Endodermal cell (in vitro differentiated cells): ENCODE measurements around the gene ARHGAP22. TPM values are rescaled to one million over a fixed set of nuclear protein-coding genes. Genes with fewer than 3 reads are reported as not detected.

Source experiments
- DNase-seq: peaks from one replicate; pipeline ENCODE4 v3.0.0-alpha.2; 2017
- H3K27ac ChIP-seq: 2 replicates; pipeline ENCODE4 v1.5.1; 2013; ENCODE audit warnings: mild to moderate bottlenecking, low read depth, low read length, moderate library complexity
- H3K27me3 ChIP-seq: 2 replicates; pipeline ENCODE4 v1.6.1; 2013; ENCODE audit warnings: mild to moderate bottlenecking, low read length, moderate library complexity; ENCODE audit not compliant: insufficient read depth, control insufficient read depth, poor library complexity, severe bottlenecking
- H3K36me3 ChIP-seq: 2 replicates; pipeline ENCODE4 v1.7.0; 2013; ENCODE audit warnings: mild to moderate bottlenecking, low read length, moderate library complexity; ENCODE audit not compliant: control insufficient read depth, insufficient read depth
- H3K4me1 ChIP-seq: one replicate; pipeline ENCODE4 v1.7.0; 2013; ENCODE audit warnings: low read length; ENCODE audit not compliant: control insufficient read depth, insufficient read depth
- H3K4me3 ChIP-seq: 2 replicates; pipeline ENCODE4 v1.5.1; 2013; ENCODE audit warnings: mild to moderate bottlenecking, low read length, moderate library complexity
- H3K9ac ChIP-seq: 2 replicates; pipeline ENCODE4 v1.6.1; 2013; ENCODE audit warnings: mild to moderate bottlenecking, low read length, moderate library complexity; ENCODE audit not compliant: poor library complexity, severe bottlenecking; ENCODE audit errors: extremely low read depth
- H3K9me3 ChIP-seq: 2 replicates; pipeline ENCODE4 v1.6.1; 2013; ENCODE audit warnings: mild to moderate bottlenecking, low read length, moderate library complexity; ENCODE audit not compliant: control insufficient read depth
- H3K27ac Mint-ChIP-seq: 2 replicates; pipeline ENCODE4 v1.8.0; 2020; ENCODE audit warnings: mixed read lengths
- H3K27me3 Mint-ChIP-seq: 2 replicates; pipeline ENCODE4 v1.8.0; 2021; ENCODE audit warnings: mild to moderate bottlenecking, mixed read lengths; ENCODE audit not compliant: insufficient read depth
- H3K36me3 Mint-ChIP-seq: 2 replicates; pipeline ENCODE4 v1.8.0; 2020; ENCODE audit warnings: low read depth, mixed read lengths
- H3K4me1 Mint-ChIP-seq: 2 replicates; pipeline ENCODE4 v1.8.0; 2020; ENCODE audit warnings: mixed read lengths
- H3K4me3 Mint-ChIP-seq: 2 replicates; pipeline ENCODE4 v1.8.0; 2020; ENCODE audit warnings: mild to moderate bottlenecking, moderate library complexity, mixed read lengths
- H3K9me3 Mint-ChIP-seq: 2 replicates; pipeline ENCODE4 v1.8.0; 2020; ENCODE audit warnings: mild to moderate bottlenecking, mixed read lengths
- WGBS, 2 experiments: methylation state at CpG; one replicate each; pipeline versions ENCODE4 v1.1.5 to v1.1.7; 2013; ENCODE audit warnings: missing lambda C conversion rate in 2 of 2, mixed read lengths in 1 of 2; ENCODE audit not compliant: insufficient coverage in 1 of 2, insufficient read length in 1 of 2; 5-methylcytosine and 5-hydroxymethylcytosine counted together
- total RNA-seq, 2 donors: library from RNA; stranded (reverse); fragmentation: NEBNext Ultra II Directional in 1 of 2; extraction: Animal tissue kit (Norgen Biotek cat#: 25700) in 1 of 2; gene quantifications; 2 replicates in 1 of 2; 3 replicates in 1 of 2; pipeline ENCODE4 v1.2.1, GENCODE V29; 2021
- TF ChIP-seq, protein P1 (sequence below): fragments of 200-600 bp; sonication (generic); conservative IDR thresholded peaks from 2 replicates; pipeline ENCODE4 v1.5.0; 2021; ENCODE audit warnings: antibody characterized with exemption, mild to moderate bottlenecking

Gene ARHGAP22
- total RNA-seq, 2 donors from 2014 or later = 10.3 to 14.1 TPM

GRCh38 chr10:48439581-48440041 is 165.3 kb downstream of the ARHGAP22 start:
- Mint-ChIP-seq H3K27me3 (peaks cover 15% of the 10 kb centered on the region), H3K4me1 (peaks cover 36% of the 10 kb centered on the region), H3K9me3 (no peaks in the 10 kb centered on the region), H3K27ac (no peak overlapping the region), H3K36me3 (peaks cover 20% of the 10 kb centered on the region), H3K4me3 (no peak overlapping the region)
- TF ChIP-seq, protein P1, sequence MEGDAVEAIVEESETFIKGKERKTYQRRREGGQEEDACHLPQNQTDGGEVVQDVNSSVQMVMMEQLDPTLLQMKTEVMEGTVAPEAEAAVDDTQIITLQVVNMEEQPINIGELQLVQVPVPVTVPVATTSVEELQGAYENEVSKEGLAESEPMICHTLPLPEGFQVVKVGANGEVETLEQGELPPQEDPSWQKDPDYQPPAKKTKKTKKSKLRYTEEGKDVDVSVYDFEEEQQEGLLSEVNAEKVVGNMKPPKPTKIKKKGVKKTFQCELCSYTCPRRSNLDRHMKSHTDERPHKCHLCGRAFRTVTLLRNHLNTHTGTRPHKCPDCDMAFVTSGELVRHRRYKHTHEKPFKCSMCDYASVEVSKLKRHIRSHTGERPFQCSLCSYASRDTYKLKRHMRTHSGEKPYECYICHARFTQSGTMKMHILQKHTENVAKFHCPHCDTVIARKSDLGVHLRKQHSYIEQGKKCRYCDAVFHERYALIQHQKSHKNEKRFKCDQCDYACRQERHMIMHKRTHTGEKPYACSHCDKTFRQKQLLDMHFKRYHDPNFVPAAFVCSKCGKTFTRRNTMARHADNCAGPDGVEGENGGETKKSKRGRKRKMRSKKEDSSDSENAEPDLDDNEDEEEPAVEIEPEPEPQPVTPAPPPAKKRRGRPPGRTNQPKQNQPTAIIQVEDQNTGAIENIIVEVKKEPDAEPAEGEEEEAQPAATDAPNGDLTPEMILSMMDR = no peak
- H3K4me1 ChIP-seq = peaks cover 14% of the 10 kb centered on the region
- H3K4me3 ChIP-seq = no peak overlapping the region
- H3K9ac ChIP-seq = no peak overlapping the region
- DNase-seq = peak; percentile 50
- H3K27ac ChIP-seq = no peak overlapping the region
- H3K36me3 ChIP-seq = peaks cover 16% of the 10 kb centered on the region
- WGBS, 2 experiments = 85 to 92% methylated on average over 8 to 10 of the region's 10 CpGs
- no peaks in the 10 kb centered on the region for H3K27me3 ChIP-seq
- H3K9me3 ChIP-seq = no peaks in the 10 kb centered on the region

DNA sequence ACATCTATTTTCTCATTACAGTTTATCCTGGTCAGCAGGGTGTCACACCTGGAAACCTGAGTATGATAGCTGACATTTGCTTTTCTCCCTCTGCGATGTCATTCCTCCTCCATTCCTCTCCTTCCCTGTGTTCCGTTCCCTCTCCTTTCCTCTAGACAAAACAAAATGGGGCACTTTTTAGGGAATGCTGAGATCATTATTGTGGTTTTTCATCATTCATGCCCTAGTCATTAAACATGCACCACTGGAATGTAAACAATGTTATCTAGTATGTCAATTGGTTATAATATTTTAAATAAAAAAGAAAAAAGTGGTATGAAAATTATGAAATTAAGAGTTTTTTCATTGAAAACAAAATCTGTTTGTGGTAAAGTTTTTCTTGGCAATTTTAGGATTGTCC is 165.8 kb downstream of the ARHGAP22 start:
- no peak overlapping the region for H3K4me3 Mint-ChIP-seq
- WGBS, 2 experiments = 83 to 84% methylated on average over 1 to 2 of the region's 2 CpGs
- H3K27me3 Mint-ChIP-seq = peaks cover 15% of the 10 kb centered on the region

DNA sequence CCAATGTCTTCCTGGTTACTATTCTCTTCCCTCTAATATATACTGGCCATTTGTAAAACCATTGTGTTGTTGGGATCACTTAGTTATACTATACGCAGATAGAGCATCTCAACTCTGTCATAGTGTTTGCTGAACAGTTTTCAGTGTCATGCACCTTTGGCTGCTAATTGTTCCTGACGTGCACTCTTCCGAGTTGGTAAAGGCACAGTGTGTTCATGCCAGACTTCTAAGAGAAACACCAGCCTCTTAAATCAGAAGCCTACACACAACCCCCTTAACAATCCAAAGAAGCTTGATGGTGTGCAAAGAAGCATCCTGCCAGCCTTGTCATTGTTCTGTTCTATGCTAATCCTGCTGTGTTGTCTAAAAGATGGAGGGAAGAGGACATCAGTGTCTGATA is 167.3 kb downstream of the ARHGAP22 start:
- no peaks in the 10 kb centered on the region for H3K9me3 ChIP-seq
- H3K27ac Mint-ChIP-seq = no peak overlapping the region
- no peak overlapping the region for H3K4me3 Mint-ChIP-seq
- 95 to 100% methylated on average over 1 to 3 of the region's 3 CpGs for whole genome bisulfite sequencing, 2 experiments
- H3K4me3 ChIP-seq = peak overlapping the region; percentile 4
- H3K9me3 Mint-ChIP-seq = no peaks in the 10 kb centered on the region
- DNase-seq = no peak
- H3K27ac ChIP-seq = no peak overlapping the region
- H3K9ac ChIP-seq = no peak overlapping the region
- TF ChIP-seq, protein P1 = no peak
- H3K36me3 Mint-ChIP-seq = peaks cover 25% of the 10 kb centered on the region
- H3K27me3 ChIP-seq = no peaks in the 10 kb centered on the region
- H3K4me1 Mint-ChIP-seq = peaks cover 17% of the 10 kb centered on the region
- peaks cover 5% of the 10 kb centered on the region for H3K4me1 ChIP-seq
- H3K27me3 Mint-ChIP-seq = peaks cover 7% of the 10 kb centered on the region
- H3K36me3 ChIP-seq = peaks cover 16% of the 10 kb centered on the region

More for the DNA sequence above, 165.8 kb downstream of the ARHGAP22 start:
- Histone ChIP-seq H3K27me3 (no peaks in the 10 kb centered on the region), H3K4me1 (peaks cover 10% of the 10 kb centered on the region), H3K4me3 (no peak overlapping the region), H3K27ac (no peak overlapping the region), H3K9ac (no peak overlapping the region), H3K36me3 (peaks cover 16% of the 10 kb centered on the region), H3K9me3 (no peaks in the 10 kb centered on the region)
- Mint-ChIP-seq H3K9me3 (no peaks in the 10 kb centered on the region), H3K27ac (peak overlapping the region; percentile 56), H3K36me3 (peaks cover 25% of the 10 kb centered on the region), H3K4me1 (peaks cover 30% of the 10 kb centered on the region)
- TF ChIP-seq, protein P1 = no peak
- DNase-seq = no peak
